GM19468 (cell line): ENCODE data around the gene GOLGA8F.
"Not testable (repeated sequence)": the region's sequence is repeated elsewhere in the genome, so short reads cannot be mapped to it uniquely, and the experiment has no call there.

Experiments used
- ATAC-seq: cut with Tn5 transposase; IDR thresholded peaks from one replicate; pipeline ENCODE4 v1.9.1; 2021; ENCODE audit warnings: mild to moderate bottlenecking, moderate library complexity, moderate number of reproducible peaks; ENCODE audit not compliant: unreplicated experiment; ENCODE audit errors: extremely low read depth

GOLGA8F gene

DNA sequence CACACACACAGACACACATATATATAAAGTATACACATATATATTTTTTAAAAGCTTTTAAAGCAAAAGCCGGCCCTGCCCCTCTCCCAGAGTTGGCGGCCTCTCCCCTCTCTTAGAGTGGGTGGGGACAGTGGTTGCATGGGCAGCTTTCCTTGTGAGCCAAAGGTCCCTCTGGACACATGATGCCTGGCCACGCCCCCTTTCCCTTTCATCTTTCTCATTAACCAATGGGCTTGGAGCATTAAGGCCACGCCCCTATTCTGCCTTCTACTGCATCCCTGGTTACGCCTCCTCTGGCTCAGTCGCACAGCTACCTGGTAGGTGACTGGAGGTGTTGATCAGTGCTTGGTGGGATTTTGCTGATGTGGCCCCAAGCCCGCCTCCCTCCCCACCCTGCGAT lies at the start of gene GOLGA8F:
Gene GOLGA8F, plus strand, starts transcription at position 301 of the 400 bp plus-strand sequence. Its CDS starts 98 bp downstream, at position 399.
- not testable (repeated sequence) for ATAC-seq

GRCh38 chr15:28357984-28358383 lies 20.5 kb upstream of the GOLGA8F start, which contains the start of gene GOLGA6L24:
Gene GOLGA6L24 (minus strand): TSS chr15:28358084. CDS start chr15:28358023, 61 bp downstream.
- not testable (repeated sequence) for ATAC-seq

GRCh38 chr15:28365502-28365901 lies 13.0 kb upstream of the GOLGA8F start:
- not testable (repeated sequence) for ATAC-seq

- ATAC-seq, result not testable (repeated sequence)
Observed at GRCh38 chr15:28380053-28380452, 1.6 kb downstream of the GOLGA8F start.

GRCh38 chr15:28396022-28396421 lies 17.6 kb downstream of the GOLGA8F start:
- not testable (repeated sequence) for ATAC-seq

- ATAC-seq, result not testable (repeated sequence)
Observed at GRCh38 chr15:28402774-28403435, 24.4 kb downstream of the GOLGA8F start.

- not testable (repeated sequence) for ATAC-seq
Observed at GRCh38 chr15:28420470-28420869, 42.0 kb downstream of the GOLGA8F start.

GRCh38 chr15:28435594-28435993 lies 57.1 kb downstream of the GOLGA8F start:
- ATAC-seq, result not testable (repeated sequence)
